Panc1 (cell line): Measurements from ENCODE around the gene CTNNBIP1. TPM values are rescaled to one million over a fixed set of nuclear protein-coding genes. Genes with fewer than 3 reads are reported as not detected.
"Not testable (repeated sequence)": the region's sequence is repeated elsewhere in the genome, so short reads cannot be mapped to it uniquely, and the experiment has no call there.

ENCODE experiments used
- ATAC-seq: fragments of 200-7000 bp; cut with Tn5 transposase; 2 replicates; pipeline ENCODE4 v1.9.1; 2020; ENCODE audit warnings: mild to moderate bottlenecking, moderate library complexity
- BruUV-seq: library from RNA; stranded (reverse); fragments of 400-500 nt; replicated peaks from 2 replicates; lab custom pipeline; 2021; lab: Mats Ljungman, UMichigan
- CTCF ChIA-PET: fragments of 300-600 bp; sonication (Branson Sonifier 250); formaldehyde crosslinking; loops from one replicate; lab custom pipeline; 2022; ENCODE audit warnings: antibody characterized with exemption; lab: Charles Lee
- POLR2A ChIA-PET: fragments of 300-600 bp; sonication (Branson Sonifier 250); formaldehyde crosslinking; loops from one replicate; lab custom pipeline; 2022; ENCODE audit warnings: antibody characterized with exemption; lab: Charles Lee
- DNase-seq: peaks from one replicate; pipeline ENCODE4 v3.0.0-alpha.2; 2010; ENCODE audit warnings: low read depth, low spot score
- H3K27ac ChIP-seq: 2 replicates; pipeline ENCODE4 v1.5.1; 2011; ENCODE audit warnings: mild to moderate bottlenecking, low read length, inconsistent platforms
- H3K27me3 ChIP-seq: fragments of 200-500 bp; sonication (Bioruptor generic); 2 replicates; pipeline ENCODE4 v1.6.0; 2014; ENCODE audit warnings: low read length, inconsistent platforms; ENCODE audit not compliant: control insufficient read depth, insufficient read depth
- H3K36me3 ChIP-seq: fragments of 200-500 bp; sonication (Bioruptor generic); 2 replicates; pipeline ENCODE4 v1.5.1; 2014; ENCODE audit warnings: inconsistent platforms, mild to moderate bottlenecking, low read length, moderate library complexity; ENCODE audit not compliant: control insufficient read depth, insufficient read depth
- H3K4me1 ChIP-seq: 2 replicates; pipeline ENCODE4 v1.5.1; 2011; ENCODE audit warnings: inconsistent platforms, mild to moderate bottlenecking, low read length, moderate library complexity; ENCODE audit not compliant: control insufficient read depth, insufficient read depth
- H3K4me3 ChIP-seq, 2 experiments: 2 replicates each; pipeline ENCODE4 v1.5.1; 2011 to 2012; ENCODE audit warnings: low read depth in 2 of 2, low read length in 2 of 2, mild to moderate bottlenecking in 2 of 2, inconsistent platforms in 1 of 2, moderate library complexity in 1 of 2
- H3K9me3 ChIP-seq: fragments of 200-500 bp; sonication (Bioruptor generic); 2 replicates; pipeline ENCODE4 v1.5.1; 2014; ENCODE audit warnings: low read depth, mild to moderate bottlenecking, inconsistent platforms, low read length, moderate library complexity; ENCODE audit not compliant: control insufficient read depth, insufficient read depth
- POLR2AphosphoS5 ChIP-seq: IDR thresholded peaks from 2 replicates; pipeline ENCODE4 v1.6.1; 2012; ENCODE audit warnings: mild to moderate bottlenecking, low read depth, low read length, moderate library complexity
- SIN3A ChIP-seq: IDR thresholded peaks from 2 replicates; pipeline ENCODE4 v1.6.1; 2012; ENCODE audit warnings: low read depth, mild to moderate bottlenecking, low read length, moderate library complexity, borderline replicate concordance; ENCODE audit not compliant: insufficient read depth
- TCF7L2 ChIP-seq: IDR thresholded peaks from 2 replicates; pipeline ENCODE4 v1.6.1; 2011; ENCODE audit warnings: mild to moderate bottlenecking, low read depth, low read length, inconsistent platforms
- in situ Hi-C: cut with HindIII; loops from 2 replicates; pipeline ENCODE4 v1.10.0; 2016; ENCODE audit warnings: low sequenced_read_pairs, low pct_unique_long_range_greater_than_20kb
- intact Hi-C: fragments of 100-400 bp; cut with micrococcal nuclease; formaldehyde crosslinking; loops from one replicate; pipeline ENCODE4 v1.10.0; 2022; ENCODE audit not compliant: unreplicated experiment
- total RNA-seq: library from RNA; stranded (reverse); gene quantifications from one replicate; pipeline ENCODE4 v1.2.1, GENCODE V29; 2021; ENCODE audit not compliant: unreplicated experiment
- TF ChIP-seq, protein P1 (sequence below): fragments of 450-650 bp; IDR thresholded peaks from 2 replicates; pipeline ENCODE4 v1.5.1; 2017; ENCODE audit warnings: mild to moderate bottlenecking
- TF ChIP-seq, protein P2 (sequence below), 2 experiments: IDR thresholded peaks; 2 replicates each; pipeline ENCODE4 v1.6.1; 2011 to 2012; ENCODE audit warnings: low read depth in 2 of 2, control low read depth in 1 of 2, low read length in 1 of 2, mild to moderate bottlenecking in 1 of 2, moderate library complexity in 1 of 2; ENCODE audit not compliant: insufficient read depth in 1 of 2

CTNNBIP1 gene
- total RNA-seq, 1 experiment from 2014 or later = 36.9 TPM

DNA sequence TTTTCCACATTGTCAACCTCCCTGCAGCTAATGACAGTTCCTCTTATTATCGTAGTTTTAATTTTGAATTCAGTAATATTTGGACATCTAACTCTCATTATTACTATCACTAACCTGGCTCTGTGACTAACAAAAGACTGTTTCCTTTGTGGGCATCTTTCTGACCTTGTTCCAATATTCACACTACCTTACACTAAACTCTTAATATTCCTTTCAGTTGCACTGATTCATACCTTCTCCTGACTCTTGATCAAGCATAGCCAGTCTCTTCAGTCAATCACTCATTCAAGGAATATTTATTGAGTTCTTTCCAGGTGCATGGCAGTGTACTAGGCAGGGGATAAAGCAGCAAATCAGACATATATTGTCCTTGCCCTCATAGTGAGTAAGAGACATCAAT, 7.8 kb upstream of the CTNNBIP1 start:
- Histone ChIP-seq H3K27me3 (no peaks in the 10 kb centered on the region), H3K36me3 (no peaks in the 10 kb centered on the region), H3K4me3 (no peak overlapping the region), H3K27ac (no peak overlapping the region), H3K9me3 (no peaks in the 10 kb centered on the region), H3K4me1 (no peaks in the 10 kb centered on the region)
- ATAC-seq (no peak), DNase-seq (no peak)
- CTCF ChIA-PET = interaction anchor here (0.6 kb wide), 1 partner anchor 68 kb away, joined by 3 read pairs; no protein-coding TSS in a partner anchor
- POLR2A ChIA-PET = no interaction called here
- in situ Hi-C loops = no loop called here
- TF ChIP-seq, protein P1, sequence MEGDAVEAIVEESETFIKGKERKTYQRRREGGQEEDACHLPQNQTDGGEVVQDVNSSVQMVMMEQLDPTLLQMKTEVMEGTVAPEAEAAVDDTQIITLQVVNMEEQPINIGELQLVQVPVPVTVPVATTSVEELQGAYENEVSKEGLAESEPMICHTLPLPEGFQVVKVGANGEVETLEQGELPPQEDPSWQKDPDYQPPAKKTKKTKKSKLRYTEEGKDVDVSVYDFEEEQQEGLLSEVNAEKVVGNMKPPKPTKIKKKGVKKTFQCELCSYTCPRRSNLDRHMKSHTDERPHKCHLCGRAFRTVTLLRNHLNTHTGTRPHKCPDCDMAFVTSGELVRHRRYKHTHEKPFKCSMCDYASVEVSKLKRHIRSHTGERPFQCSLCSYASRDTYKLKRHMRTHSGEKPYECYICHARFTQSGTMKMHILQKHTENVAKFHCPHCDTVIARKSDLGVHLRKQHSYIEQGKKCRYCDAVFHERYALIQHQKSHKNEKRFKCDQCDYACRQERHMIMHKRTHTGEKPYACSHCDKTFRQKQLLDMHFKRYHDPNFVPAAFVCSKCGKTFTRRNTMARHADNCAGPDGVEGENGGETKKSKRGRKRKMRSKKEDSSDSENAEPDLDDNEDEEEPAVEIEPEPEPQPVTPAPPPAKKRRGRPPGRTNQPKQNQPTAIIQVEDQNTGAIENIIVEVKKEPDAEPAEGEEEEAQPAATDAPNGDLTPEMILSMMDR = no peak
- no peak for TF ChIP-seq TCF7L2
- intact Hi-C loops = no loop called here
- BruUV-seq = no TSS peak

DNA sequence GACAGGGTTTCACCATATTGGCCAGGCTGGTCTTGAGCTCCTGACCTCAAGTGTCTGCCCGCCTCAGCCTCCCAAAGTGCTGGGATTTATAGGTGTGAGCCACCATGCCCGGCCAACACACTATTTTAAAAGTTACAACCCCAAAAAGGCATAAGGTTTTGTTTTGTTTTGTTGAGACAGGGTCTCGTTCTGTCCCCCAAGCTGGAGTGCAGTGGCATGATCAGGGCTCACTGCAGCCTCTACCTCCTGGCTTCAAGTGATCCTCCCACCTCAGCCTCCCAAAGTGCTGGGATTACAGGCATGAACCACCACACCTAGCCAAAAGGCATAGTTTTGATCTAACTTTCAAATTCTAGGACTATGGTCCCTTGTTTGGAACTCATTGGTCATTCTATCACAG, 7.4 kb upstream of the CTNNBIP1 start:
- ATAC-seq, POLR2A ChIA-PET, in situ Hi-C loops, intact Hi-C loops, DNase-seq, H3K36me3 ChIP-seq, CTCF ChIA-PET, BruUV-seq, H3K4me3 ChIP-seq, H3K9me3 ChIP-seq, H3K27ac ChIP-seq, H3K4me1 ChIP-seq, H3K27me3 ChIP-seq: not testable (repeated sequence)

DNA sequence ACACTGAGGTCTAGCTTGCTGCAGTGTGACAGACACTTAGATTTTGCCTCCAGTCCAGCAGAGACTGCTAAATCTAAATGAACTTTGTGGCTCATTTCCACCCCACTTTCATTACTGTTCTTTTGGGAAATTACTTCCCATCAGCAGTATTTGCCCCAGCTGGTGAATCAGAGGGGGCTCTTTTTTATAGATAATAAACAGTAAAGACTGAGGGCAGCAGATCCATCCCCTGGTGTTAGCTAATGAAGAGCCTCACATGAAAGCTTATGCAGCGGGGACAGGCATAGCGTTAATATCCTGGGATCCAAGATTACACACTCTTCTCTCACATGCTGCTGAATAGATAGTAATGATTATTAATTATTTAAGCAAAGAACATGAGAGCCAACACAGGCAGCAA, 6.4 kb upstream of the CTNNBIP1 start:
- ChIA-PET POLR2A (no interaction called here), CTCF (interaction anchor here (0.5 to 0.6 kb wide), 2 partner anchors 21 to 187 kb away, joined by 3 to 5 read pairs; no protein-coding TSS in a partner anchor)
- in situ Hi-C loops (no loop called here), intact Hi-C loops (no loop called here)
- H3K4me3 ChIP-seq = no peak overlapping the region
- no peaks in the 10 kb centered on the region for H3K4me1 ChIP-seq
- DNase-seq (no peak), ATAC-seq (no peak)
- no peaks in the 10 kb centered on the region for H3K27me3 ChIP-seq
- no peaks in the 10 kb centered on the region for H3K9me3 ChIP-seq
- TF ChIP-seq, protein P2, sequence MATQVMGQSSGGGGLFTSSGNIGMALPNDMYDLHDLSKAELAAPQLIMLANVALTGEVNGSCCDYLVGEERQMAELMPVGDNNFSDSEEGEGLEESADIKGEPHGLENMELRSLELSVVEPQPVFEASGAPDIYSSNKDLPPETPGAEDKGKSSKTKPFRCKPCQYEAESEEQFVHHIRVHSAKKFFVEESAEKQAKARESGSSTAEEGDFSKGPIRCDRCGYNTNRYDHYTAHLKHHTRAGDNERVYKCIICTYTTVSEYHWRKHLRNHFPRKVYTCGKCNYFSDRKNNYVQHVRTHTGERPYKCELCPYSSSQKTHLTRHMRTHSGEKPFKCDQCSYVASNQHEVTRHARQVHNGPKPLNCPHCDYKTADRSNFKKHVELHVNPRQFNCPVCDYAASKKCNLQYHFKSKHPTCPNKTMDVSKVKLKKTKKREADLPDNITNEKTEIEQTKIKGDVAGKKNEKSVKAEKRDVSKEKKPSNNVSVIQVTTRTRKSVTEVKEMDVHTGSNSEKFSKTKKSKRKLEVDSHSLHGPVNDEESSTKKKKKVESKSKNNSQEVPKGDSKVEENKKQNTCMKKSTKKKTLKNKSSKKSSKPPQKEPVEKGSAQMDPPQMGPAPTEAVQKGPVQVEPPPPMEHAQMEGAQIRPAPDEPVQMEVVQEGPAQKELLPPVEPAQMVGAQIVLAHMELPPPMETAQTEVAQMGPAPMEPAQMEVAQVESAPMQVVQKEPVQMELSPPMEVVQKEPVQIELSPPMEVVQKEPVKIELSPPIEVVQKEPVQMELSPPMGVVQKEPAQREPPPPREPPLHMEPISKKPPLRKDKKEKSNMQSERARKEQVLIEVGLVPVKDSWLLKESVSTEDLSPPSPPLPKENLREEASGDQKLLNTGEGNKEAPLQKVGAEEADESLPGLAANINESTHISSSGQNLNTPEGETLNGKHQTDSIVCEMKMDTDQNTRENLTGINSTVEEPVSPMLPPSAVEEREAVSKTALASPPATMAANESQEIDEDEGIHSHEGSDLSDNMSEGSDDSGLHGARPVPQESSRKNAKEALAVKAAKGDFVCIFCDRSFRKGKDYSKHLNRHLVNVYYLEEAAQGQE (IDR thresholded peaks at IDR 0.05; ENCODE audit: insufficient read depth in 1 of 2, low read depth in 2 of 2, low read length in 1 of 2) = no peak
- TF ChIP-seq, protein P1 = no peak
- TF ChIP-seq TCF7L2 (no peak), SIN3A (no peak), POLR2AphosphoS5 (no peak)
- H3K36me3 ChIP-seq = no peaks in the 10 kb centered on the region
- H3K27ac ChIP-seq = no peak overlapping the region
- BruUV-seq = no TSS peak
